Activated CD8-positive, alpha-beta memory T cell treated with anti-CD3 and anti-CD28 coated beads, Interleukin-2, amount 50 U/mL, for 4 hours (primary cell): Measurements from ENCODE around the gene VPS51.

Experiments
- DNase-seq: peaks from one replicate; pipeline ENCODE4 v3.0.0-alpha.2; 2020

The VPS51 gene

GRCh38 chr11:65121865-65122696 lies 26.1 kb downstream of the VPS51 start, which contains the start of the genes FAU and MRPL49:
Gene FAU (minus strand): TSS chr11:65122134. CDS start chr11:65121813, 321 bp downstream.
Gene MRPL49 (plus strand): TSS chr11:65122321. CDS start chr11:65122347, 26 bp downstream.
- DNase-seq, result peak; percentile 99

- DNase-seq, result no peak
Measured at GRCh38 chr11:65124480-65125196, 28.6 kb downstream of the VPS51 start.

GRCh38 chr11:65125197-65126056 lies 29.4 kb downstream of the VPS51 start:
- no peak for DNase-seq

GRCh38 chr11:65126624-65127274 lies 30.7 kb downstream of the VPS51 start:
- no peak for DNase-seq

GRCh38 chr11:65127473-65128181 lies 31.6 kb downstream of the VPS51 start:
- no peak for DNase-seq

GRCh38 chr11:65128182-65129145 lies 32.5 kb downstream of the VPS51 start:
- DNase-seq, result no peak

GRCh38 chr11:65129649-65130441 lies 33.8 kb downstream of the VPS51 start:
- DNase-seq, result no peak

- no peak for DNase-seq
Measured at GRCh38 chr11:65130631-65131416, 34.8 kb downstream of the VPS51 start.

GRCh38 chr11:65131417-65131776 lies 35.4 kb downstream of the VPS51 start:
- no peak for DNase-seq

- no peak for DNase-seq
Measured at GRCh38 chr11:65131895-65132237, 35.9 kb downstream of the VPS51 start.

GRCh38 chr11:65132238-65132987 lies 36.4 kb downstream of the VPS51 start:
- no peak for DNase-seq

GRCh38 chr11:65132988-65133700 lies 37.1 kb downstream of the VPS51 start:
- no peak for DNase-seq

GRCh38 chr11:65133724-65134123 lies 37.7 kb downstream of the VPS51 start:
- DNase-seq, result no peak

GRCh38 chr11:65134240-65134951 lies 38.4 kb downstream of the VPS51 start, which contains the start of gene SYVN1:
Gene SYVN1 (minus strand): TSS chr11:65134519. CDS start chr11:65133601, 918 bp downstream.
- DNase-seq, result peak; percentile 92

- peak; percentile 78 for DNase-seq
Measured at GRCh38 chr11:65134952-65135632, 39.1 kb downstream of the VPS51 start.

GRCh38 chr11:65135633-65136145 lies 39.7 kb downstream of the VPS51 start:
- DNase-seq, result no peak
